OCI-LY1 (cell line): ENCODE results near the gene C20orf144.

ENCODE experiments used
- H2AFZ ChIP-seq: fragments of 200-600 bp; sonication (generic), shearing (Covaris generic); 2 replicates; pipeline ENCODE4 v1.6.0; 2014; ENCODE audit warnings: antibody characterized with exemption, mild to moderate bottlenecking, low read length
- H3F3A ChIP-seq: fragments of 200-600 bp; sonication (generic), shearing (Covaris generic); 2 replicates; pipeline ENCODE4 v1.6.0; 2014; ENCODE audit warnings: mild to moderate bottlenecking, antibody characterized with exemption, low read length, moderate library complexity; ENCODE audit not compliant: insufficient read depth
- H3K27ac ChIP-seq: fragments of 200-600 bp; sonication (generic); 2 replicates; pipeline ENCODE4 v1.5.1; 2014; ENCODE audit warnings: low read length, mixed run types, mild to moderate bottlenecking, low read depth; ENCODE audit not compliant: poor library complexity, severe bottlenecking
- H3K27me3 ChIP-seq: fragments of 200-600 bp; sonication (generic); 2 replicates; pipeline ENCODE4 v1.6.0; 2014; ENCODE audit warnings: antibody characterized with exemption, mild to moderate bottlenecking, low read length, moderate library complexity; ENCODE audit not compliant: insufficient read depth
- H3K36me3 ChIP-seq: fragments of 200-600 bp; sonication (generic); 2 replicates; pipeline ENCODE4 v1.6.1; 2014; ENCODE audit warnings: mild to moderate bottlenecking, antibody characterized with exemption, low read length, moderate library complexity, mixed read lengths; ENCODE audit not compliant: insufficient read depth
- H3K4me1 ChIP-seq: fragments of 200-600 bp; sonication (generic); 2 replicates; pipeline ENCODE4 v1.5.1; 2014; ENCODE audit warnings: mild to moderate bottlenecking, low read length, moderate library complexity; ENCODE audit not compliant: insufficient read depth, severe bottlenecking
- H3K4me2 ChIP-seq: fragments of 200-600 bp; sonication (generic), shearing (Covaris generic); 2 replicates; pipeline ENCODE4 v1.6.1; 2014; ENCODE audit warnings: low read length
- H3K4me3 ChIP-seq: fragments of 200-600 bp; sonication (generic); 2 replicates; pipeline ENCODE4 v1.5.1; 2014; ENCODE audit warnings: low read length, low read depth, mild to moderate bottlenecking, mixed read lengths; ENCODE audit not compliant: poor library complexity, severe bottlenecking
- H3K79me2 ChIP-seq: fragments of 200-600 bp; shearing (Covaris generic); 2 replicates; pipeline ENCODE4 v1.6.1; 2016; ENCODE audit warnings: mixed run types, low read length, mixed read lengths; ENCODE audit not compliant: insufficient read depth
- H3K9ac ChIP-seq: fragments of 200-600 bp; sonication (generic), shearing (Covaris generic); 2 replicates; pipeline ENCODE4 v1.6.1; 2014; ENCODE audit warnings: mild to moderate bottlenecking, low read length, mixed read lengths
- H3K9me2 ChIP-seq: fragments of 200-600 bp; sonication (generic), shearing (Covaris generic); 2 replicates; pipeline ENCODE4 v1.6.1; 2014; ENCODE audit warnings: low read depth, mild to moderate bottlenecking, low read length, mixed read lengths
- H3K9me3 ChIP-seq: fragments of 200-600 bp; shearing (Covaris generic); 2 replicates; pipeline ENCODE4 v1.6.1; 2014; ENCODE audit warnings: low read length, mixed read lengths
- H4K20me1 ChIP-seq: fragments of 200-600 bp; sonication (generic), shearing (Covaris generic); 2 replicates; pipeline ENCODE4 v1.6.0; 2016; ENCODE audit warnings: mild to moderate bottlenecking, low read length; ENCODE audit not compliant: insufficient read depth
- EZH2 ChIP-seq: fragments of 200-600 bp; sonication (generic), shearing (Covaris generic); IDR thresholded peaks from 2 replicates; pipeline ENCODE4 v1.8.0; 2017; ENCODE audit warnings: borderline replicate concordance, mixed run types, mild to moderate bottlenecking, antibody characterized with exemption, low read length, moderate library complexity, mixed read lengths
- TF ChIP-seq, protein P1 (sequence below): fragments of 200-600 bp; sonication (generic), shearing (Covaris generic); IDR thresholded peaks from 2 replicates; pipeline ENCODE4 v1.5.1; 2017; ENCODE audit warnings: mild to moderate bottlenecking, antibody characterized with exemption, low read length, moderate library complexity, mixed read lengths

The C20orf144 gene

DNA sequence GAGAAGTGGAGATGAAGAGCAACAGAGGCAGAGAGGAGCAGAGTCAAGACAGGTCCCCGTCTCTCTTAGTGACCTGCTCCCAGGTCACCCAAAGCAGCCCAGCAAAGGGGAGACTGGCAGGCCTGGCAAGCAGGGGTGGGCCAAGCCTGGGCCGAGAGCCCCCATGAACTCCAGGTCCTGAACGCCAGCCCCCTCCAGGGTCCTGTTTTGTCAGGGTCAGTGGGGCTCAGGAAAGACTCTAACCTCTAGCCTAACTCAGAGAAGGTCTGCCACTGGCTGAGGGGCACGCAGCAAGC, 10.9 kb downstream of the C20orf144 start:
- TF ChIP-seq, protein P1, sequence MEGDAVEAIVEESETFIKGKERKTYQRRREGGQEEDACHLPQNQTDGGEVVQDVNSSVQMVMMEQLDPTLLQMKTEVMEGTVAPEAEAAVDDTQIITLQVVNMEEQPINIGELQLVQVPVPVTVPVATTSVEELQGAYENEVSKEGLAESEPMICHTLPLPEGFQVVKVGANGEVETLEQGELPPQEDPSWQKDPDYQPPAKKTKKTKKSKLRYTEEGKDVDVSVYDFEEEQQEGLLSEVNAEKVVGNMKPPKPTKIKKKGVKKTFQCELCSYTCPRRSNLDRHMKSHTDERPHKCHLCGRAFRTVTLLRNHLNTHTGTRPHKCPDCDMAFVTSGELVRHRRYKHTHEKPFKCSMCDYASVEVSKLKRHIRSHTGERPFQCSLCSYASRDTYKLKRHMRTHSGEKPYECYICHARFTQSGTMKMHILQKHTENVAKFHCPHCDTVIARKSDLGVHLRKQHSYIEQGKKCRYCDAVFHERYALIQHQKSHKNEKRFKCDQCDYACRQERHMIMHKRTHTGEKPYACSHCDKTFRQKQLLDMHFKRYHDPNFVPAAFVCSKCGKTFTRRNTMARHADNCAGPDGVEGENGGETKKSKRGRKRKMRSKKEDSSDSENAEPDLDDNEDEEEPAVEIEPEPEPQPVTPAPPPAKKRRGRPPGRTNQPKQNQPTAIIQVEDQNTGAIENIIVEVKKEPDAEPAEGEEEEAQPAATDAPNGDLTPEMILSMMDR = no peak
- no peak for TF ChIP-seq EZH2
- no peaks in the 10 kb centered on the region for H3K27me3 ChIP-seq
- peaks cover 70% of the 10 kb centered on the region for H3K36me3 ChIP-seq
- no peak overlapping the region for H2AFZ ChIP-seq
- no peaks in the 10 kb centered on the region for H3K9me2 ChIP-seq
- peaks cover 77% of the 10 kb centered on the region for H3K4me1 ChIP-seq
- no peaks in the 10 kb centered on the region for H4K20me1 ChIP-seq
- no peaks in the 10 kb centered on the region for H3K9me3 ChIP-seq
- peak overlapping the region; percentile 88 for H3K4me3 ChIP-seq
- H3F3A ChIP-seq = no peaks in the 10 kb centered on the region
- H3K27ac ChIP-seq = peak overlapping the region; percentile 80
- H3K4me2 ChIP-seq = peak overlapping the region; percentile 80
- H3K79me2 ChIP-seq = peaks cover 11% of the 10 kb centered on the region
- peak overlapping the region; percentile 97 for H3K9ac ChIP-seq

DNA sequence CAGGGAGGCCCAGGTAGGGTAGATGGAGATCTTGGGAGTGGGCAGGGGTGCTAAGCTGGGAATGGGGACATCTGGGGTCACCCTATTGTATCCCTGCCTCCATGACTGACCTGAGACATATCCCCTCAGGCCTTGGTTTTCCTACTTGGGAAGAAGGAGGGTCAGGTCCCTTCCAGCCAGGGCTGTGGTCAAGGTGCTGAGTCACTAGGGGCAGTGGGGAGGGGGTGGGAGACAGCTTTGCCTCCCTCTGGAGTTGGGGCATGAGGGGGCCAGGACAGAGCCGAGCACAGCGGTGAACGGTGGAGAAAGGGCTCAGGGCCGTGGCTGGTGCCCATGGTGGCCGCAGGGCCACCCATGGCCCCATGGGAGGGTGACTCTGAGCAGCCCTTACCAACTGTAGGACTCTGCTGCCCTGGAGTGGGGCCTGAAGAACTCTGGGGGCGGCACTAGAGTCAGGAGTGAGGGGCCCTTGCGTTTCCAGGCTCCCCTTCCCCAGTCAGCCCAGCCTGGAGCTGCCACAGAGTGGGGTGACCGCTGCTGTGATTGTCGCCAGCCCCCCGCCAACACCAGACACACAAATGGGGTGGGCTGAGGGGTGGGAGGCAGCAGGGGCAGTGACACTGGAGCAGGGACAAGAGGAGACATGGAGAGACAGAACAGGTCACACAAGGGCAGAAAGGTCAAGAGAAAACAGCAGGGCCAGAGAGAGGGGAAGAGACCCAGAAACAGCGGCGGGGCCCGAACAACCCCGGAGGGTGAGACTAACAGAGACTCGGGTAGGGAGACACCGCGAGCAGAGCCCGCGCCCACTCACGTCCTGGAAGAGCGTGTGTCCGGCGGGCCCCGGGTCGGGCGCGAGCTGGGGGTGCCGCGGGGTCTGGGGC, 11.5 kb downstream of the C20orf144 start:
- Histone ChIP-seq H4K20me1 (no peaks in the 10 kb centered on the region), H3K9ac (peak overlapping the region; percentile 97), H3K9me3 (no peaks in the 10 kb centered on the region), H3K27me3 (no peaks in the 10 kb centered on the region), H3K9me2 (no peaks in the 10 kb centered on the region), H3K4me1 (peaks cover 77% of the 10 kb centered on the region), H3K4me3 (peak overlapping the region; percentile 88), H3K36me3 (peaks cover 70% of the 10 kb centered on the region), H3K4me2 (peak overlapping the region; percentile 80), H3K79me2 (peaks cover 11% of the 10 kb centered on the region), H3K27ac (peak overlapping the region; percentile 80), H2AFZ (no peak overlapping the region), H3F3A (no peaks in the 10 kb centered on the region)
- TF ChIP-seq EZH2 = no peak
- TF ChIP-seq, protein P1 = no peak

DNA sequence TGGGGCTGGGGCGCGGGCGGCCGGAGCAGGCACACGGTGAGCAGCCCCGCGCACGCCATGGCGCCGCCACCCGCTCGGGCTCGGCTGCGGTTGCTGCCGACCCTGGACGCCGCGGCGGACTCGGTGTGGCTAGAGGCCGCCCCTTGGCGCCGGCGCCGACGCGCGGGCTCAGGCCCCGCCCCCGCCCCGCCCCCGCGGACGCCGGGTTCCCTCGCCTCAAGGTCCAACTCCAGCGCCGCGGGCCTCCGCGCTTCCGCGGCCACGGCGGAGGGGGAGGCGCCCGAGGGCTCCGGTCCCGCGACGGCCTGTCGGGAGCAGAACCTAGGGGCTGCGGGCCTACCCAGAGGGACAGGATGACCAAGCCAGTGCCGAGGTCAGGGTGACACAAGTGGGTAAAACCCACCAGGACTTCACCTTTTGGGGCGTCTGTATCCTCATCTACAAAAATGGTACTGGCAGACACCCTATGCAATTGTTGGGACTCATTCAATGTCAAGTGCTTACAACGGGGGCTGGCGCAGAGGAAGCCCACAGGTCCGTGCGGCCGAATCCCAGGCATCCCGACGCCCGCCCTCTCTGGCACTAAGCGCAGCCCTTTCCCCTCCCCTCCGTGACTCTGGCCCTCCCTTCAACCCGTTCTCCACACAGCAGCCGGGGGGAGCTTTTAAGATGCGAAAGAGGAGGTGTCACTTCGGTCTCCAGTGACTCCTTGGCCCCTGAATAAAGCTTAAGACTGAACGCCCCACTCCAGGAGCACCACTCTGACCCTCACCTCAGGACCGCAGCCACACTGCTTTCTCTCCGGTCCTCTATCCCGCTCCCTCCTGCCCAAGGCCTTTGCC, 12.4 kb downstream of the C20orf144 start, which contains the start of gene NECAB3:
NECAB3 (minus strand) TSS at position 135 of the 842 bp plus-strand sequence; CDS start at position 59, 76 bp downstream.
- Histone ChIP-seq H3K4me2 (peak within 1 kb of the TSS; percentile 80), H2AFZ (no peak within 1 kb of the TSS), H3K27ac (peak within 1 kb of the TSS; percentile 80)

More for the DNA sequence above, 12.4 kb downstream of the C20orf144 start, which contains the start of gene NECAB3:
- no peaks in the 10 kb centered on the region for H4K20me1 ChIP-seq
- peaks cover 77% of the 10 kb centered on the region for H3K4me1 ChIP-seq
- peaks cover 70% of the 10 kb centered on the region for H3K36me3 ChIP-seq
- H3F3A ChIP-seq = no peaks in the 10 kb centered on the region
- no peaks in the 10 kb centered on the region for H3K27me3 ChIP-seq
- peak within 1 kb of the TSS; percentile 97 for H3K9ac ChIP-seq
- H3K4me3 ChIP-seq = peak within 1 kb of the TSS; percentile 88
- H3K9me3 ChIP-seq = no peaks in the 10 kb centered on the region
- peaks cover 11% of the 10 kb centered on the region for H3K79me2 ChIP-seq
- TF ChIP-seq EZH2 = no peak
- TF ChIP-seq, protein P1 = no peak
- no peaks in the 10 kb centered on the region for H3K9me2 ChIP-seq
